ENCODE data around the gene DOCK2.

DNA sequence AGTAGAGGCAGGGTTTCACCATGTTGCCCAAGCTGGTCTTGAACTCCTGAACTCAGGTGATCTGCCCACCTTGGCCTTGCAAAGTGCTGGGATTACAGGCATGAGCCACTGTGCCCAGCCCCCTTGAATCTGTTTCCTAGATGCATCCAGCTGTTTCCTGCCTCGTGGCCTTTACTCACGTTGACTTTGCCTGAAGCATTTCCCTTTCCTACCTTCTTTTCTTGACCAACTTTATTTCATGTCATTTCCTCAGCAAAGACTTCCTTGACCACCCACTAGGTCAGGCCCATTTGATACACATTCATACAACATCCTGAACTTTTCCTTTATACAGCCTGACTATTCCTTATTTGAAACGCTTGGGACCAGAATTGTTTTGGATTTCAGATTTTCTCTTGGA lies 51.0 kb downstream of the DOCK2 start:
- TF ChIP-seq, protein P1, sequence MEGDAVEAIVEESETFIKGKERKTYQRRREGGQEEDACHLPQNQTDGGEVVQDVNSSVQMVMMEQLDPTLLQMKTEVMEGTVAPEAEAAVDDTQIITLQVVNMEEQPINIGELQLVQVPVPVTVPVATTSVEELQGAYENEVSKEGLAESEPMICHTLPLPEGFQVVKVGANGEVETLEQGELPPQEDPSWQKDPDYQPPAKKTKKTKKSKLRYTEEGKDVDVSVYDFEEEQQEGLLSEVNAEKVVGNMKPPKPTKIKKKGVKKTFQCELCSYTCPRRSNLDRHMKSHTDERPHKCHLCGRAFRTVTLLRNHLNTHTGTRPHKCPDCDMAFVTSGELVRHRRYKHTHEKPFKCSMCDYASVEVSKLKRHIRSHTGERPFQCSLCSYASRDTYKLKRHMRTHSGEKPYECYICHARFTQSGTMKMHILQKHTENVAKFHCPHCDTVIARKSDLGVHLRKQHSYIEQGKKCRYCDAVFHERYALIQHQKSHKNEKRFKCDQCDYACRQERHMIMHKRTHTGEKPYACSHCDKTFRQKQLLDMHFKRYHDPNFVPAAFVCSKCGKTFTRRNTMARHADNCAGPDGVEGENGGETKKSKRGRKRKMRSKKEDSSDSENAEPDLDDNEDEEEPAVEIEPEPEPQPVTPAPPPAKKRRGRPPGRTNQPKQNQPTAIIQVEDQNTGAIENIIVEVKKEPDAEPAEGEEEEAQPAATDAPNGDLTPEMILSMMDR (IDR thresholded peaks at IDR 0.05): no peak
- TF ChIP-seq POLR2A (IDR thresholded peaks at IDR 0.05) (no peak), POLR2AphosphoS5 (IDR thresholded peaks at IDR 0.05) (no peak), EP300 (IDR thresholded peaks at IDR 0.05) (no peak)
